ENCODE measurements around the gene TRAPPC10. TPM values are rescaled to one million over a fixed set of nuclear protein-coding genes. Genes with fewer than 3 reads are reported as not detected.

Gene TRAPPC10
- total RNA-seq, 1 experiment from 2014 or later, result 32.9 TPM

GRCh38 chr21:43987509-43987908, 24.6 kb upstream of the TRAPPC10 start:
- Histone ChIP-seq H2BK5ac (ENCODE audit: insufficient read length, low read length) (no peak overlapping the region), H3K56ac (ENCODE audit: insufficient read length, low read depth, low read length) (no peak overlapping the region), H3K9ac (ENCODE audit: extremely low read depth, insufficient read length, low read length) (no peak overlapping the region), H2BK12ac (ENCODE audit: insufficient read length, low read depth, low read length) (no peak overlapping the region), H3K4ac (ENCODE audit: low read depth, low read length) (no peak overlapping the region), H2BK15ac (ENCODE audit: low read depth, low read length) (no peak overlapping the region), H3K27ac (ENCODE audit: insufficient read length, low read depth, low read length) (no peak overlapping the region), H3K27me3 (ENCODE audit: insufficient read depth, low read length) (no peaks in the 10 kb centered on the region), H4K5ac (ENCODE audit: insufficient read length, low read depth, low read length) (no peak overlapping the region), H3K23me2 (ENCODE audit: insufficient read length, low read depth, low read length, poor library complexity, severe bottlenecking) (peaks cover 3% of the 10 kb centered on the region), H2AK5ac (ENCODE audit: insufficient read length, low read length) (no peak overlapping the region), H4K8ac (replicated peaks; ENCODE audit: insufficient read length, low read depth, low read length) (no peak overlapping the region), H3T11ph (ENCODE audit: low read length) (no peak overlapping the region), H4K91ac (ENCODE audit: insufficient read length, low read depth, low read length) (no peak overlapping the region), H3K9me3 (ENCODE audit: control insufficient read depth, low read depth, low read length) (no peaks in the 10 kb centered on the region), H3K4me2 (ENCODE audit: insufficient read depth, insufficient read length, low read length) (no peak overlapping the region), H4K20me1 (ENCODE audit: control insufficient read depth, insufficient read depth, insufficient read length) (no peaks in the 10 kb centered on the region), H3K23ac (ENCODE audit: insufficient read length, low read depth, low read length) (no peak overlapping the region), H3K79me1 (ENCODE audit: insufficient read depth, low read depth, low read length, poor library complexity, severe bottlenecking) (no peaks in the 10 kb centered on the region), H3K79me2 (ENCODE audit: insufficient read depth, low read length) (no peaks in the 10 kb centered on the region), H2BK20ac (ENCODE audit: low read depth, low read length, poor library complexity, severe bottlenecking) (no peak overlapping the region), H3K4me1 (ENCODE audit: insufficient read depth, low read length) (no peaks in the 10 kb centered on the region), H2AFZ (ENCODE audit: low read length) (no peak overlapping the region), H3K14ac (ENCODE audit: insufficient read depth, low read length) (no peak overlapping the region), H3K18ac (ENCODE audit: insufficient read length, low read depth, low read length) (no peak overlapping the region), H2BK120ac (ENCODE audit: low read depth, low read length, poor library complexity, severe bottlenecking) (no peak overlapping the region)
- H3K9me3 Mint-ChIP-seq, result no peaks in the 10 kb centered on the region
- no peak for TF ChIP-seq CTCF (conservative IDR thresholded peaks at IDR 0.05)
- no peak overlapping the region for H3K4me3 Mint-ChIP-seq
- no peaks in the 10 kb centered on the region for H3K36me3 Mint-ChIP-seq (ENCODE audit: insufficient read depth in 1 of 3, low read depth in 3 of 3)
- DNase-seq, result no peak
- no CpG with 5 or more reads among the region's 6 CpGs for WGBS (ENCODE audit: extremely low coverage, insufficient read length, low lambda C conversion rate)
- H3K4me1 Mint-ChIP-seq, result peaks cover 14 to 18% of the 10 kb centered on the region in 2 experiments
- no peak overlapping the region for H3K27ac Mint-ChIP-seq
- H3K27me3 Mint-ChIP-seq (ENCODE audit: low read depth), result no peaks in the 10 kb centered on the region

All from H9 (cell line).